SK-N-SH (cell line): ENCODE measurements around the gene MIAT. TPM values are rescaled to one million over a fixed set of nuclear protein-coding genes. Genes with fewer than 3 reads are reported as not detected.

Experiments used
- CTCF ChIA-PET: fragments of 300-600, 350-600 bp; formaldehyde crosslinking; extraction: SDS; loops from one replicate; lab custom pipeline; 2021; lab: Yijun Ruan, JAX
- POLR2A ChIA-PET: fragments of 350-600 bp; sonication (Branson Sonifier 250); formaldehyde crosslinking; extraction: SDS; loops from one replicate; lab custom pipeline; 2020; ENCODE audit warnings: antibody characterized with exemption, inconsistent platforms; lab: Yijun Ruan, JAX
- DNase-seq: peaks from one replicate; pipeline ENCODE4 v3.0.0; 2012
- H2AFZ ChIP-seq: fragments of 200-600 bp; sonication (generic); 2 replicates; pipeline ENCODE4 v1.8.1; 2016; ENCODE audit warnings: antibody characterized with exemption, mild to moderate bottlenecking, low read depth
- H3F3A ChIP-seq: fragments of 200-600 bp; sonication (generic); replicated peaks from 2 replicates; pipeline ENCODE3; 2016; ENCODE audit warnings: antibody characterized with exemption, mild to moderate bottlenecking; ENCODE audit not compliant: insufficient read depth
- H3K27ac ChIP-seq, 2 experiments: fragments of 200-500 bp in 1 of 2; fragments of 200-600 bp in 1 of 2; sonication (Bioruptor generic) in 1 of 2; sonication (generic), shearing (Covaris generic) in 1 of 2; 2 replicates each; pipeline versions ENCODE4 v1.5.1 to v1.6.1; 2014 to 2016; ENCODE audit warnings: low read depth in 2 of 2, inconsistent platforms in 1 of 2, low read length in 1 of 2, mild to moderate bottlenecking in 1 of 2, mixed read lengths in 1 of 2
- H3K27me3 ChIP-seq: fragments of 200-600 bp; sonication (generic), shearing (Covaris generic); 2 replicates; pipeline ENCODE4 v1.6.1; 2016; ENCODE audit warnings: mixed run types; ENCODE audit not compliant: insufficient read depth
- H3K36me3 ChIP-seq, 2 experiments: fragments of 200-500 bp in 1 of 2; fragments of 200-600 bp in 1 of 2; sonication (Bioruptor generic) in 1 of 2; sonication (generic) in 1 of 2; replicated peaks in 1 of 2; 2 replicates each; pipeline versions ENCODE3 to v1.5.1; 2014 to 2016; ENCODE audit warnings: low read length in 1 of 2, mild to moderate bottlenecking in 1 of 2; ENCODE audit not compliant: insufficient read depth in 2 of 2, control insufficient read depth in 1 of 2
- H3K4me1 ChIP-seq, 2 experiments: fragments of 200-500 bp in 1 of 2; fragments of 200-600 bp in 1 of 2; sonication (Bioruptor generic) in 1 of 2; sonication (generic), shearing (Covaris generic) in 1 of 2; 2 replicates each; pipeline versions ENCODE4 v1.5.1 to v1.6.1; 2014 to 2016; ENCODE audit warnings: low read depth in 1 of 2, low read length in 1 of 2, mixed run types in 1 of 2; ENCODE audit not compliant: insufficient read depth in 2 of 2, control insufficient read depth in 1 of 2
- H3K4me2 ChIP-seq: fragments of 200-600 bp; sonication (generic), shearing (Covaris generic); 2 replicates; pipeline ENCODE4 v1.6.1; 2017; ENCODE audit warnings: mixed run types
- H3K4me3 ChIP-seq, 2 experiments: fragments of 200-500 bp in 1 of 2; fragments of 200-600 bp in 1 of 2; sonication (Bioruptor generic) in 1 of 2; sonication (generic), shearing (Covaris generic) in 1 of 2; 2 replicates each; pipeline versions ENCODE4 v1.5.1 to v1.8.1; 2014 to 2016; ENCODE audit warnings: low read depth in 2 of 2, inconsistent platforms in 1 of 2, low read length in 1 of 2, mild to moderate bottlenecking in 1 of 2, mixed read lengths in 1 of 2, moderate library complexity in 1 of 2
- H3K79me2 ChIP-seq: fragments of 200-600 bp; sonication (generic); 2 replicates; pipeline ENCODE4 v1.8.1; 2017; ENCODE audit warnings: mild to moderate bottlenecking; ENCODE audit not compliant: insufficient read depth
- H3K9ac ChIP-seq: fragments of 200-600 bp; sonication (generic); 2 replicates; pipeline ENCODE4 v1.6.1; 2017; ENCODE audit warnings: mixed run types
- H3K9me2 ChIP-seq: fragments of 200-600 bp; sonication (generic); 2 replicates; pipeline ENCODE4 v1.6.1; 2017; ENCODE audit warnings: mixed run types
- H3K9me3 ChIP-seq: fragments of 200-600 bp; sonication (generic); 2 replicates; pipeline ENCODE4 v1.6.1; 2017; ENCODE audit warnings: mixed run types, mild to moderate bottlenecking, moderate library complexity
- H4K20me1 ChIP-seq: fragments of 200-600 bp; sonication (generic); 2 replicates; pipeline ENCODE4 v1.6.1; 2017; ENCODE audit warnings: mild to moderate bottlenecking, mixed run types; ENCODE audit not compliant: insufficient read depth
- CHD2 ChIP-seq: fragments of 150-350 bp; IDR thresholded peaks from 2 replicates; pipeline ENCODE4 v1.6.1; 2018; ENCODE audit warnings: low read length; ENCODE audit not compliant: partially characterized antibody
- ELF1 ChIP-seq: IDR thresholded peaks from 2 replicates; pipeline ENCODE4 v1.4.0; 2012
- EP300 ChIP-seq, 2 experiments: IDR thresholded peaks; 2 replicates each; pipeline versions ENCODE4 v1.4.0 to v1.6.1; 2012; ENCODE audit warnings: borderline replicate concordance in 1 of 2, low read depth in 1 of 2, low read length in 1 of 2
- EZH2phosphoT487 ChIP-seq: fragments of 200-600 bp; sonication (generic); IDR thresholded peaks from 2 replicates; pipeline ENCODE4 v1.6.1; 2017; ENCODE audit warnings: low read depth, mixed run types, mild to moderate bottlenecking, antibody characterized with exemption, moderate library complexity, borderline replicate concordance
- GATA2 ChIP-seq: sonication (generic); formaldehyde crosslinking; IDR thresholded peaks from 2 replicates; pipeline ENCODE4 v1.5.0; 2020; ENCODE audit warnings: mild to moderate bottlenecking, missing genetic modification reagents
- JUND ChIP-seq: IDR thresholded peaks from 2 replicates; pipeline ENCODE4 v1.4.0; 2012
- RCOR1 ChIP-seq: fragments of 150-350 bp; IDR thresholded peaks from 2 replicates; pipeline ENCODE4 v1.6.1; 2017; ENCODE audit warnings: antibody characterized with exemption, low read length
- RXRA ChIP-seq: IDR thresholded peaks from 2 replicates; pipeline ENCODE4 v1.4.0; 2012; ENCODE audit warnings: low read depth, mild to moderate bottlenecking, borderline replicate concordance
- SIN3A ChIP-seq: IDR thresholded peaks from 2 replicates; pipeline ENCODE4 v1.6.1; 2012; ENCODE audit warnings: low read depth, mild to moderate bottlenecking, low read length, moderate library complexity, borderline replicate concordance
- SMC3 ChIP-seq: IDR thresholded peaks from 2 replicates; pipeline ENCODE4 v1.6.1; 2012; ENCODE audit warnings: low read depth, low read length, improper control_type of control experiment
- YY1 ChIP-seq: IDR thresholded peaks from 2 replicates; pipeline ENCODE4 v1.4.0; 2012; ENCODE audit warnings: low read depth, mild to moderate bottlenecking
- WGBS: methylation state at CpG from one replicate; pipeline ENCODE4 v1.1.6; 2017; ENCODE audit warnings: low lambda C conversion rate; 5-methylcytosine and 5-hydroxymethylcytosine counted together
- polyA plus RNA-seq, 3 experiments: library from polyadenylated mRNA; depleted of rRNA; stranded (reverse); fragments of >200 nt; gene quantifications; 2 replicates each; pipeline ENCODE4 v1.2.3, GENCODE V29; 2012
- TF ChIP-seq, protein P1 (sequence below): fragments of 200-600 bp; sonication (generic); IDR thresholded peaks from 2 replicates; pipeline ENCODE4 v1.6.1; 2017; ENCODE audit warnings: antibody characterized with exemption, mild to moderate bottlenecking, moderate library complexity
- TF ChIP-seq, protein P2 (sequence below): fragments of 150-350 bp; IDR thresholded peaks from 2 replicates; pipeline ENCODE4 v1.6.1; 2017; ENCODE audit warnings: antibody characterized with exemption, low read length, low read depth, borderline replicate concordance
- TF ChIP-seq, protein P3 (sequence below): IDR thresholded peaks from 2 replicates; pipeline ENCODE4 v1.4.0; 2012; ENCODE audit warnings: low read depth, borderline replicate concordance
- TF ChIP-seq, protein P4 (sequence below): IDR thresholded peaks from 2 replicates; pipeline ENCODE4 v1.6.1; 2012; ENCODE audit warnings: mild to moderate bottlenecking, low read depth, low read length, moderate library complexity

MIAT gene
- polyA plus RNA-seq, 1 of the 3 experiments (the other 2 are of a cell fraction): 5.4 TPM

DNA sequence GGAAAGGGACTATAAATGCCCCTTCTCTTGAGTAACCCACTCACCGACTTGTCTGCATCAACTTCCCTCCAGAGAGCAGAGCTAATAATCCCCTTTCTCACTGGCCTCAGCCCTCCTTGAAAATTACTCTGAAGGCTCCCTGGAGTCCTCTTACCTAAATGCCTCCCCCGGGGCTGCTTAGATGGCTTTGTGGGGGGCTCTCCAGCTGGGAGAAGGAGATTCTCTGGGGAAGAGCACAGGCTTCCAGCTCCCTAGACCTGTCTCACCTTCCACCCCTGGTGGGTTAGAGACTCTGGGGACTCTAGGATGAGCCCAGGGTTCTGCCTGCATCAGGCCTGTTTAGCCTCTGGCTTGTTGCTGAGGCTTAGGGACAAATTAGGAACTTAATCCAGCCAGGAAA is 39.8 kb downstream of the MIAT start:
- no peaks in the 10 kb centered on the region for H3K79me2 ChIP-seq
- no peaks in the 10 kb centered on the region for H3K27me3 ChIP-seq
- H3F3A ChIP-seq: no peaks in the 10 kb centered on the region
- CTCF ChIA-PET: interaction anchor here (0.8 to 1.7 kb wide), 4 partner anchors 11 to 59 kb away, joined by 3 to 4 read pairs (median 3); no protein-coding TSS in a partner anchor
- no peaks in the 10 kb centered on the region for H4K20me1 ChIP-seq
- TF ChIP-seq, protein P1, sequence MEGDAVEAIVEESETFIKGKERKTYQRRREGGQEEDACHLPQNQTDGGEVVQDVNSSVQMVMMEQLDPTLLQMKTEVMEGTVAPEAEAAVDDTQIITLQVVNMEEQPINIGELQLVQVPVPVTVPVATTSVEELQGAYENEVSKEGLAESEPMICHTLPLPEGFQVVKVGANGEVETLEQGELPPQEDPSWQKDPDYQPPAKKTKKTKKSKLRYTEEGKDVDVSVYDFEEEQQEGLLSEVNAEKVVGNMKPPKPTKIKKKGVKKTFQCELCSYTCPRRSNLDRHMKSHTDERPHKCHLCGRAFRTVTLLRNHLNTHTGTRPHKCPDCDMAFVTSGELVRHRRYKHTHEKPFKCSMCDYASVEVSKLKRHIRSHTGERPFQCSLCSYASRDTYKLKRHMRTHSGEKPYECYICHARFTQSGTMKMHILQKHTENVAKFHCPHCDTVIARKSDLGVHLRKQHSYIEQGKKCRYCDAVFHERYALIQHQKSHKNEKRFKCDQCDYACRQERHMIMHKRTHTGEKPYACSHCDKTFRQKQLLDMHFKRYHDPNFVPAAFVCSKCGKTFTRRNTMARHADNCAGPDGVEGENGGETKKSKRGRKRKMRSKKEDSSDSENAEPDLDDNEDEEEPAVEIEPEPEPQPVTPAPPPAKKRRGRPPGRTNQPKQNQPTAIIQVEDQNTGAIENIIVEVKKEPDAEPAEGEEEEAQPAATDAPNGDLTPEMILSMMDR: no peak
- no peak for TF ChIP-seq ELF1
- TF ChIP-seq, all 33 proteins: peak for 0
- WGBS: 82% methylated on average over 2 of the region's 2 CpGs
- Histone ChIP-seq H3K9me3 (peaks cover 3% of the 10 kb centered on the region; the same call in 1 of the 2 replicates), H2AFZ (no peak overlapping the region), H3K9me2 (no peaks in the 10 kb centered on the region), H3K4me2 (no peak overlapping the region), H3K36me3 (peaks cover 12 to 25% of the 10 kb centered on the region in 2 experiments), H3K9ac (no peak overlapping the region), H3K4me1 (no peaks in the 10 kb centered on the region), H3K4me3 (no peak overlapping the region), H3K27ac (no peak overlapping the region)
- no peak for DNase-seq
- POLR2A ChIA-PET: no interaction called here

- no peaks in the 10 kb centered on the region for H3K79me2 ChIP-seq
- CTCF ChIA-PET: interaction anchor here (0.6 kb wide), 1 partner anchor 178 kb away, joined by 3 read pairs; no protein-coding TSS in a partner anchor
- no peaks in the 10 kb centered on the region for H3K27me3 ChIP-seq
- TF ChIP-seq SMC3: no peak
- no peak for TF ChIP-seq EP300 (IDR thresholded peaks at IDR 0.05; ENCODE audit: borderline replicate concordance in 1 of 2, low read depth in 1 of 2, low read length in 1 of 2)
- TF ChIP-seq, protein P1: no peak
- TF ChIP-seq, protein P2, sequence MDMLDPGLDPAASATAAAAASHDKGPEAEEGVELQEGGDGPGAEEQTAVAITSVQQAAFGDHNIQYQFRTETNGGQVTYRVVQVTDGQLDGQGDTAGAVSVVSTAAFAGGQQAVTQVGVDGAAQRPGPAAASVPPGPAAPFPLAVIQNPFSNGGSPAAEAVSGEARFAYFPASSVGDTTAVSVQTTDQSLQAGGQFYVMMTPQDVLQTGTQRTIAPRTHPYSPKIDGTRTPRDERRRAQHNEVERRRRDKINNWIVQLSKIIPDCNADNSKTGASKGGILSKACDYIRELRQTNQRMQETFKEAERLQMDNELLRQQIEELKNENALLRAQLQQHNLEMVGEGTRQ: no peak
- TF ChIP-seq, protein P3, sequence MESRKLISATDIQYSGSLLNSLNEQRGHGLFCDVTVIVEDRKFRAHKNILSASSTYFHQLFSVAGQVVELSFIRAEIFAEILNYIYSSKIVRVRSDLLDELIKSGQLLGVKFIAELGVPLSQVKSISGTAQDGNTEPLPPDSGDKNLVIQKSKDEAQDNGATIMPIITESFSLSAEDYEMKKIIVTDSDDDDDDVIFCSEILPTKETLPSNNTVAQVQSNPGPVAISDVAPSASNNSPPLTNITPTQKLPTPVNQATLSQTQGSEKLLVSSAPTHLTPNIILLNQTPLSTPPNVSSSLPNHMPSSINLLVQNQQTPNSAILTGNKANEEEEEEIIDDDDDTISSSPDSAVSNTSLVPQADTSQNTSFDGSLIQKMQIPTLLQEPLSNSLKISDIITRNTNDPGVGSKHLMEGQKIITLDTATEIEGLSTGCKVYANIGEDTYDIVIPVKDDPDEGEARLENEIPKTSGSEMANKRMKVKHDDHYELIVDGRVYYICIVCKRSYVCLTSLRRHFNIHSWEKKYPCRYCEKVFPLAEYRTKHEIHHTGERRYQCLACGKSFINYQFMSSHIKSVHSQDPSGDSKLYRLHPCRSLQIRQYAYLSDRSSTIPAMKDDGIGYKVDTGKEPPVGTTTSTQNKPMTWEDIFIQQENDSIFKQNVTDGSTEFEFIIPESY: no peak
- no peak for TF ChIP-seq EZH2phosphoT487
- TF ChIP-seq YY1: no peak
- TF ChIP-seq, protein P4, sequence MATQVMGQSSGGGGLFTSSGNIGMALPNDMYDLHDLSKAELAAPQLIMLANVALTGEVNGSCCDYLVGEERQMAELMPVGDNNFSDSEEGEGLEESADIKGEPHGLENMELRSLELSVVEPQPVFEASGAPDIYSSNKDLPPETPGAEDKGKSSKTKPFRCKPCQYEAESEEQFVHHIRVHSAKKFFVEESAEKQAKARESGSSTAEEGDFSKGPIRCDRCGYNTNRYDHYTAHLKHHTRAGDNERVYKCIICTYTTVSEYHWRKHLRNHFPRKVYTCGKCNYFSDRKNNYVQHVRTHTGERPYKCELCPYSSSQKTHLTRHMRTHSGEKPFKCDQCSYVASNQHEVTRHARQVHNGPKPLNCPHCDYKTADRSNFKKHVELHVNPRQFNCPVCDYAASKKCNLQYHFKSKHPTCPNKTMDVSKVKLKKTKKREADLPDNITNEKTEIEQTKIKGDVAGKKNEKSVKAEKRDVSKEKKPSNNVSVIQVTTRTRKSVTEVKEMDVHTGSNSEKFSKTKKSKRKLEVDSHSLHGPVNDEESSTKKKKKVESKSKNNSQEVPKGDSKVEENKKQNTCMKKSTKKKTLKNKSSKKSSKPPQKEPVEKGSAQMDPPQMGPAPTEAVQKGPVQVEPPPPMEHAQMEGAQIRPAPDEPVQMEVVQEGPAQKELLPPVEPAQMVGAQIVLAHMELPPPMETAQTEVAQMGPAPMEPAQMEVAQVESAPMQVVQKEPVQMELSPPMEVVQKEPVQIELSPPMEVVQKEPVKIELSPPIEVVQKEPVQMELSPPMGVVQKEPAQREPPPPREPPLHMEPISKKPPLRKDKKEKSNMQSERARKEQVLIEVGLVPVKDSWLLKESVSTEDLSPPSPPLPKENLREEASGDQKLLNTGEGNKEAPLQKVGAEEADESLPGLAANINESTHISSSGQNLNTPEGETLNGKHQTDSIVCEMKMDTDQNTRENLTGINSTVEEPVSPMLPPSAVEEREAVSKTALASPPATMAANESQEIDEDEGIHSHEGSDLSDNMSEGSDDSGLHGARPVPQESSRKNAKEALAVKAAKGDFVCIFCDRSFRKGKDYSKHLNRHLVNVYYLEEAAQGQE: no peak
- TF ChIP-seq RCOR1: no peak
- TF ChIP-seq ELF1: no peak
- no peak for TF ChIP-seq JUND
- no peak for TF ChIP-seq RXRA
- TF ChIP-seq SIN3A: no peak
- no peak for TF ChIP-seq CHD2
- no peak for TF ChIP-seq GATA2
Observed at GRCh38 chr22:26700462-26700861, 43.1 kb downstream of the MIAT start.

More at GRCh38 chr22:26700462-26700861, 43.1 kb downstream of the MIAT start:
- Histone ChIP-seq H4K20me1 (no peaks in the 10 kb centered on the region), H3K36me3 (peaks cover 12 to 17% of the 10 kb centered on the region in 2 experiments), H3K27ac (no peak overlapping the region), H3K9ac (no peak overlapping the region), H2AFZ (no peak overlapping the region), H3K4me3 (no peak overlapping the region), H3K9me2 (no peaks in the 10 kb centered on the region), H3K4me1 (no peaks in the 10 kb centered on the region), H3F3A (no peaks in the 10 kb centered on the region), H3K9me3 (peaks cover 3% of the 10 kb centered on the region; the same call in 1 of the 2 replicates), H3K4me2 (no peak overlapping the region)
- no peak for DNase-seq
- POLR2A ChIA-PET: interaction anchor here (0.7 kb wide), 1 partner anchor 22 kb away, joined by 3 read pairs; no protein-coding TSS in a partner anchor
